NCI-H1105 (cell line): ENCODE results near the gene ZBTB16.
A peak's percentile ranks its signal among the peaks of the same experiment; 100 is the strongest.

Experiments
- DNase-seq: peaks from one replicate; lab custom pipeline; 2025; lab: John Stamatoyannopoulos, UW

ZBTB16 gene, protein sequence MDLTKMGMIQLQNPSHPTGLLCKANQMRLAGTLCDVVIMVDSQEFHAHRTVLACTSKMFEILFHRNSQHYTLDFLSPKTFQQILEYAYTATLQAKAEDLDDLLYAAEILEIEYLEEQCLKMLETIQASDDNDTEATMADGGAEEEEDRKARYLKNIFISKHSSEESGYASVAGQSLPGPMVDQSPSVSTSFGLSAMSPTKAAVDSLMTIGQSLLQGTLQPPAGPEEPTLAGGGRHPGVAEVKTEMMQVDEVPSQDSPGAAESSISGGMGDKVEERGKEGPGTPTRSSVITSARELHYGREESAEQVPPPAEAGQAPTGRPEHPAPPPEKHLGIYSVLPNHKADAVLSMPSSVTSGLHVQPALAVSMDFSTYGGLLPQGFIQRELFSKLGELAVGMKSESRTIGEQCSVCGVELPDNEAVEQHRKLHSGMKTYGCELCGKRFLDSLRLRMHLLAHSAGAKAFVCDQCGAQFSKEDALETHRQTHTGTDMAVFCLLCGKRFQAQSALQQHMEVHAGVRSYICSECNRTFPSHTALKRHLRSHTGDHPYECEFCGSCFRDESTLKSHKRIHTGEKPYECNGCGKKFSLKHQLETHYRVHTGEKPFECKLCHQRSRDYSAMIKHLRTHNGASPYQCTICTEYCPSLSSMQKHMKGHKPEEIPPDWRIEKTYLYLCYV

DNA sequence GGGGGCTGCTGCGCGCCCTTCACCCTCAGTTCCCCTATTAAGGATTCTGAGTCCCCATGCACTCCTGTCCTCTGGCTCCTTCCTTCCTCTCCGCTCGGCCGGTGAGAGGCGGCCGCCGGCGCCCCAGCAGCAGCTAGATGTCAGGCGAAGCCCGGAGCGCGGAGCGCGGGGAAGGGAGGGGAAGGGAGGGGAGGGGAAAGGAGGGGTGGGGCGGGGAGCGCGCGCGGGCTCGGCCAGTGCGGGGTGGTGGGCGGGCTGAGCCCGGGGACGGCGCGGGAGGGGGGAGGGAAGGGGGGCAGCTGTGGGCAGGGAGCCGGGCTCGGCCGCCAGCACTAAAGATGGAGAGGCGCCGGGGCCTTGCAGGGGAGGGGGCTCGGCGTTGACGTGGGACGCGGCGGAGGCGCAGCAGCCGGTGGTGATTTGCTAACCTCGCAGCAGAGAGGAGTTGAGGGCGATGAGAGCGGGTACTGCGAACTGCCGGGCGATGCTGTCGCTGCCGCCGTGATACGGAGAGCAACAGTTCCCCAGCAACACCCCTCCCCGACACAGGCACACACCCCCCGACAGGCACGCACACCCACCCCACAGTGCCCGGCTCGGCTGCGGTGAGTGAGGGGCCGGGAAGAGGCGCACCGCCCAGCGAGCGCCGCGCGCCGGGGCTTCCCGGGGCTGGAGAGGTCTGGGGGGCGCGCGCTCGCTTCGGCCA lies at the start of gene ZBTB16:
TSS of gene ZBTB16 (plus strand) at position 434 of the 706 bp plus-strand sequence. CDS start 3,590 bp downstream, outside the sequence.
- DNase-seq = peak; percentile 77

DNA sequence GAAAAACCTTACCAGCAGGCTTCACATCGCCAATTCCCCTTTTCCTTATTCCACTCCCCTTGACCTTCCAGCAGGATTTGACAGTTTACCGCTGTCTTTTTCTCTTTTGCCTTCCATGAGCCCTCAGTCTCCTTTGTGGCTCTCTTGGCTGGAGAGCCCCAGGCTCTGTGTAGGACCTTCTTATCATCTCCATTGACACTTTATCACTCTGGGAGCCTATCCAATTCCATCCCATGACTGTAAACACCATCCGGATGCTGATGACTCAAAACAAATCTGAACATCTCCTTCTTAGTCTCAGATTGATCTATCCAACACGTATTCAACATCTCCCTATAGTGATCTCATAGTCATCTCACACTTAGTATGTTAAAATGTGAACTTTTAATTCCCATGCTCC lies 48.6 kb upstream of the ZBTB16 start:
- no peak for DNase-seq

DNA sequence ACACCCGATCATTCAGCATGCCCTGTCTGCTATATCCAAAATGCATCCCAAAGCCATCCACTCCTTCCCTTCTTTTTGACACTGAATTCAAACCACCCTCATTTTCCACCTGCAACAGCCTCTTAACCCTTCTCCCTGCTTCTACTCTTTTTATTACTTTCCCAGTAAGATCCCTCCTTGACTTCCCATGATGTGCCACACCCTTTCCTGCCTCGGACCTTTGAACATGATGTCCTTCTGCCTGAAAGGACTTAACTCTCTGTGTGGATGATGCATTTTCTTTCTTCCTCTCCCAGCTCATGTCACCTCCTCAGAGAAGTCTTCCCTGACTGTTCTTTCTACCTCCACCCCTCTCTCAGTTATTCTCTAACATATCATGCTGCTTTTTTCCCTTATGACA lies 48.1 kb upstream of the ZBTB16 start:
- no peak for DNase-seq

DNA sequence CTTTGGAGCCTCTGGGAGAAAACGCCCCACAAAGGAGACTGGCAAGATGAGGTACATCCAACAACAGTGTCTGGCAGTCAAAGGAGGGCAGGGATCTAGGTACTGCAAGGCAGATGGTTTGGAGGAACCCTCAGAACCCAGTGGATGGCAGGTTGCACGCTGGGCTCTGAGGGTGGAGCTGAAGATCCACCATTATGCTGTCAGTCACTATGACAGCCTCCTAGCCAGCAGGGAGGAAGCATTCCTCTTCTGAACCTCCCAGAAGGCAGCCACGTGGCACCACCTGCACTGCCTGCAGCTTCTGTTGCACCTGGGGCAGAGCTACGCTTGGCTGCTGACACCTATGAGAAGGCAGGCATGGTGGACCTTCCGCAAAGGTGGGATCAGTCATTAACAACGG lies 44.4 kb upstream of the ZBTB16 start:
- DNase-seq = no peak

DNA sequence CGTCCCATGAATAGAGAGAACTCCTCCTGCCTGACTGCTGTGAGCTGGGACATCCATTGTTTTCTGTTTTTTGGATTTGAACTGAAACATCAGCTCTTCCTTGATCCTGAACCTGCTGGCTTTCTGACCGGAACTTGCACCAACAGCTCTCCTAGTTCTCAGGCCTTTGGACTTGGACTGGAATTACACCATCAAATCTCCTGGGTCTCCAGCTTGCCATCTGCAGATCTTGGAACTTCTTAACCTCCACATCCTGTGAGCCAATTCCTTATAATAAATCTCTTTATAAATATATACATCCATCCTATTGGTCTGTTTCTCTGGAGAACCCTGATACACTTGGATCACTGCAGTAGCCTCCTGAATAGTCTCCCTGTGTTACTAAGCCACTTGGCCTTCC lies 42.5 kb upstream of the ZBTB16 start:
- DNase-seq = no peak

DNA sequence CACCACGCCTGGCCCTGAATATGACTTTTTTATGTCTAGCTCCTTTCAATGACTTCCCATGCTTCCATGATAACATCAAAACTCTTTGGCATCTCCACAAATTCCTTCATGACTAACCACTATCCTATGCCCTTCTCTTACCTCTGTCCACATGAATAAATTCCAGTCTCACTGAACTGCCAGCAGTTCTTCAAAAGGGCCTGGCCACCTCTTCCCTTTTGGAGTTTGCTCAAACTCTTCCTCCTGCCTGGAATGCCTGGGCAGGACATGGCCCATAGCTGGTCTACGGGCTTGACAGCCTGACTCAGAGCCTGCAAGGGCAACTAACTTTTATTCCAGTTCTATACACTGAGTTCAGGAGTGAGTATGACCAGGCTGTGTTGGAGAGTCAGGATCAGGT lies 41.8 kb upstream of the ZBTB16 start:
- DNase-seq = no peak

DNA sequence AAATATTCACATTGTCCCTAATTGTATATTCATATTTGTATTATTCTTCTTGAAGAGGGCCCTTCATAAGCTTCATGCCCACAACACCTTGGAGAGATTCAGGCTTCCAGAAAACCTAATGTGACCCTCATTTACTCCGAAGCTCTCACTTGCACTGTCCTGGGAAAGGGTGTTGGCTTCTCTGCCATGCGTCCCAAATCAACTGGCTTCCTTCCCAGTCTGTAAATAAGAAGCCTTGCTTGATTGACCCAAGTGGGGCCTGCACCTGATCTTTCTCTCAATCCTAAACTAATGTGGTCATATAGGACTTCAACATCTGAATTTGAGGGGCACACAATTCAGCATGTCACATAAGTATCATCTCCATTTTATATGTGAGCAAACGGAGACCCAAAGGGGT lies 40.5 kb upstream of the ZBTB16 start:
- no peak for DNase-seq

DNA sequence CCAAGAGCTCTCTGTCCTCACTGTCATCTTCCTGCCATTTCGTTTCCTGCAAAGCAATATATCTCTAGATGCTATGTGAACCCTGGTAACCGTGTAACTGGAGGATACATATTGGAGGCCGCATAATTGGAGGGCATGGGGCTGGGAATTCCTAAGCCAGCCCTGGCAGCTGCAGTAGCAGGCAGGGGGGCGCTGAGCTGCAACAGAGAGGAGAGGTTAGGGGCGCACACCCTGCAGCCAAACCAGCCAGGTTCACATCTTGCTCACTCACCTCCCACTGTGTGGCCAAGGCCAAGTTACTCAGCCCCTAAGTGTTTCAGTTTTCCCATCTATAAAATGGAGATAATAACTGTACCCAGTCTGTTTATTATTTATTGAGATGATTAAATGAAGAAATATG lies 39.9 kb upstream of the ZBTB16 start:
- no peak for DNase-seq

DNA sequence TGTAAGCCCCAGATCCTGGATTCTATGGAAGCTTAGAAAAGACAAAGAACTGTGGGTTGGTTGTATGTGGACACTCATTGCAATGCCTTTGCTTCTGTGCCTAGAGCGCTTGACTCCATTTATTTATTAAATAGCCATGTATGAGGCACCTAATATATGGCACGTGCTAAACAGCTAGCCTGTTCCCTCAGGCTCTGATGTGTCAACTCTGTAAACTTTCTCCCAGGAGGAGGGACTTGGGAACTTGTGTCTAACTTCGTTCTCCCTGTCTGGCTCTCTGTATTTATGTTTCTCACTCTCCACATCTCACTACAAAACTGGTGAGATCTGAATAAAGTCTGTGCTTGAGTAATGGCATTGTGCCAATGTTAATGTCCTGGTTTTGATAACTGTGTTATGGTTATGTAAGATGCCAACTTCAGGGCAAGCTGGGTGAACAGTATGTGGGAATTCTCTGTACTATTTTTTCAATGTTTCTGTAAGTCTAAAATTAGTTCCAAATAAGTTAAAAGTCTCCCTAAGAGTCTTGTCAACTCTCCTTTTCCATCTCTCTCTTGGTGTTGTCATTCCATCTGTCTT lies 34.1 kb upstream of the ZBTB16 start:
- no peak for DNase-seq

DNA sequence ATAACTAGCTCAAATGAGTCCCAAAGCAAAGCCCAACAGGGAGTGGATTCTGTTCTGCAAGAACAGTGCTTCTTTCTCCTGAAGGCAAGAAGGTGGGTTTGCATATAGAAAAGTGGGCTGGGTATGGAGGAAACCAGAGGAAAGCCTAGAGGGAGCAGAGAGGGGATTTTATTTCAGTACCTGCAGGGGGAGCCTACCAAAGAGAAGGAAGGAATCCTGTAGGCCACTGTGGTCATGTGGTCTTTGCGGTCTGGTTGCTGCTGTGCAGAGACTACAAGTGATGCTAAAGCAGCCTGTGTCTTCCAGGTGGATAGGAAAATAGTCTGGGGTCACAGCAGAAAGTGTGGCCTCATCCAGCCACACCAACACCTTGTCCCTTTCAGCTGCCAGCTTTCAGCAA lies 33.2 kb upstream of the ZBTB16 start:
- DNase-seq = no peak

DNA sequence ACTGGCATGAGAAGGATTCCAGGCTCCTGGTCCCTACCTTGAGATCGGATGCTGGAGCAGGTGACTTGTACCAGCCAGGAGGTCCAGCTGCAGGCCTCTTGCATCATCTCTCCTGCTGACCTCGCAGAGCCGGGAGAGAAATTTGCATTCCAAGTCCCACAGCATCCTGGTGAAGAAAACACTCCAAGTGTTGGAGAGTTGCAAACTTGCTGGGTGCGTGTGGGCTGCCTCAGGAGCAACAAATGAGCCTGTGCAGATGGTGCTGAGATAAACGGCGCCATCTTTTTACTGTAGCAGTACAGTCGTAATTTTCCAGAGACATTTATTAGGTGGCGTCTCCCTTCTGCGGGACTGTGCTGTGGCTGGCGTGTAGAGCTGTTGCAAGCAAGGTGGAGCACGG lies 32.1 kb upstream of the ZBTB16 start:
- no peak for DNase-seq

DNA sequence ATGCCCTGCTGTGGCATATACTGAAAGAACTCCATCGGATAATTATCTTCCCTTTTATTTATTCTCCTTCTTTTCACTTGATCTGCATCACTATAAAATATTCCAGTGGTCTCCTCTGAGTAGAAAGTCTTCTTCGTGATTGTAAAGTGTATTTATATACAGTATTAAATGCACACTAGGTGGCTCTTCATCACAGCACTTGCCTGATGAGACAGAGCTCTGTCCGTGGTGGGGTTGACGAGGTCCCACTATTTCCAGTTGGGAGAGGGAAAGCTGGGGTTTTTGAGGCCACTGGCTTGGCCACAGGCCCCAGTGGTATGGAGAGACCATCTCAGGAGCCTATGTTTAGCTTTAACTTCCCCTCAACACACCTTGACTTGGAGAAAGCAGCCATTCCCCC lies 31.6 kb upstream of the ZBTB16 start:
- no peak for DNase-seq

DNA sequence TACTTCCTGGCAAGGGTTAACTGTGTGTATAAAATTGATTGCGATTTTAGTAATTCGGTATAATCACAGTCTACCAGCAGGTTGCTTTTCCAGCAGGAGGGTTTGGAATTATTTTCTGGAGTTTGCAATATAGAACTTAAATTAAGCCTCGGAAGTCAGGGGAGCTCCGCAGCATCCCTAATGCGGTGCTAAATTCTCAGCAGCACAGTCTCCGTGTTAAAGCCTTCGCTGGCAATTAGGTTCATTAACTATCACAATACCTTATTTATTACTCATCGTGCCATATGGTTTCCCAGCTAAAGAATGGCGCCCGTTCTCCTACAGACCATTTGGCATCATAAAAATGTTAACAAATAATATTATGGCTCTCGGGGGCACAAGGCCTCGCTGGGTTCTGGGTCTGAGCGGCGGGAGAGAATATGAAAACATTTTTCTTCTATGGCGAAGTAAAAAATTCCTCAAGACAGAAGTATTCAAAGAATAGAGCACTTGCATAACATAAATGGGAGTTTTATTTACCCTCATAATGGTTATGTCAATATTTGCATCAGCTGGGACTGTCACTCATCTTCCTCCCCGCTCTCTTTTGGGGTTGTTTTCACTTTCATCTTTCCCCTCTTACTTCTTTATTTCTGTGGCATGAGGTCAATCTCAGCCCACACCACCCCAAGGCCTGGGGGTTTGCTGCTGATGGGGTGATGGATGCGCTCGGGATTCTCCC lies 28.1 kb upstream of the ZBTB16 start:
- no peak for DNase-seq

DNA sequence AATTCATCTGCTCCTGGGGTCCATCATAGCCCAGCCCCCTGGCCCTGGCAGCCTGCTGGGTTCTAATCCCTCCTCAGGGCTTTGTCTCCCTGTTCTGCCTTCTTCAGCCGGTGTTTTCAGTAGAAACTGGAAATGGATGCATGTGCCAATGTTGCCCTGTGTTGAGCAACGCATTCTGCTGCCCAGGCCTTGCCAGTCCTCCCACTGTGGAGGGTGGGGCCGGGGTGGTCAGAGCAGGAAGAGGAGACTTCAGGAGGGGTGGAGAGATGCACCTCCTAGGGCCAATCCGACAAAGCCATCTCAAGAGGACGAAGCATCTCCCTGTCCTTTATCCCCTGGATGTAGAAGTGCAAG lies 27.6 kb upstream of the ZBTB16 start:
- DNase-seq = no peak

DNA sequence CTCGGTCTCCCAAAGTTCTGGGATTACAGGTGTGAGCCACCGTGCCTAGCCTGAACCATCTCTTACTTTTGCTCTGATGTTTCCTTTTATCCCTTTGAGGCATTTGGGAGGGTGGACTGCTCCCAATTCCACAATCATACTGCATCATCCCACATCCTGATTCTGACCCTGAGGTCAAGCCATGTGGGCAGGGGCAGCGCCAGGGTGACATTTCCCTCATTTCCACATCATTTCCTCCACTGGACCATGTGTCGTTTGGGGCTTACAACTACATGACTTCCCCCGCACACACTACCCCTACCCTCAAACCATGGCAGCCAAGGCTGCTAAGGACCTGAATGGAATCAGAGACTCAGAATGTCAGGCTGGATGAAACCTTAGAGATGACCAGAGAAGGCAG lies 26.4 kb upstream of the ZBTB16 start:
- DNase-seq = no peak

DNA sequence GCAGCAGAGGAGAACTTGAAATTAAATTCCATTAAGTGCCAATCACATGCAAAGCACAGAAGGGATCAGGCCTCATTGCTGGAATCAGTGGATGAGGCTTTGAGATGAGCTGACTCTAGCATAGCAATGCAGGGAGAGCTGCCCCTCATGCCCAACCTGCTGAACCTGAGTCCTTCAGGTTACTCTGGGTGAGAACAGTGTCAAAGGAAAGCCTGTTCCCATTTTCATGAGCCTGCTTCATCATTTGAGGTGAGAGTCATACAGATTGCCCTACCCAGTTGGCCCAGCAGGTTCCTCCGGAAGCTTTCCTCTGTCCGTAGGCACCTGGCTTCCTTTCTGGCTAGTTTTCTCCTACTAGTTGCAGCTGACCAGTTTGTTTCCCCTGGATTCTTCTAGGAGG lies 25.9 kb upstream of the ZBTB16 start:
- DNase-seq = no peak

DNA sequence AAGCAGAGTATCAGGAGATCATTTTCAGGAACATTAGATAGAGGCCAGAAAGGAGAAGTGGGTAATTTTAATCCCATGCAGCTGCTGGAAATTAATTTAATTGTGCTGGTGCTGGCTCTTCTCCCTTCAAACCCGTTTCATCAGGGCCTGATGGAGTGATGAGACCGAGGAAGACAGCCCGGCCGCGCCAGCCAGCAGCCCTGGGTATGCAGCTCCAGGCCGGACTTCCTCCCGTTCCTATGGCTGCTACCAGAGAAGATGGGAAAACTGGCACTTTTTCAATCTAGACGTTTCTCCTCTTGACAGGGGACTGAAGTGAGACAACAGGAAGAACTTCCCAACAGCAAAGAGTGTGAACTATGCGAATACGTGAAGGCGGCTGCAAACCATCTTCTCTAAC lies 24.6 kb upstream of the ZBTB16 start:
- DNase-seq = no peak

DNA sequence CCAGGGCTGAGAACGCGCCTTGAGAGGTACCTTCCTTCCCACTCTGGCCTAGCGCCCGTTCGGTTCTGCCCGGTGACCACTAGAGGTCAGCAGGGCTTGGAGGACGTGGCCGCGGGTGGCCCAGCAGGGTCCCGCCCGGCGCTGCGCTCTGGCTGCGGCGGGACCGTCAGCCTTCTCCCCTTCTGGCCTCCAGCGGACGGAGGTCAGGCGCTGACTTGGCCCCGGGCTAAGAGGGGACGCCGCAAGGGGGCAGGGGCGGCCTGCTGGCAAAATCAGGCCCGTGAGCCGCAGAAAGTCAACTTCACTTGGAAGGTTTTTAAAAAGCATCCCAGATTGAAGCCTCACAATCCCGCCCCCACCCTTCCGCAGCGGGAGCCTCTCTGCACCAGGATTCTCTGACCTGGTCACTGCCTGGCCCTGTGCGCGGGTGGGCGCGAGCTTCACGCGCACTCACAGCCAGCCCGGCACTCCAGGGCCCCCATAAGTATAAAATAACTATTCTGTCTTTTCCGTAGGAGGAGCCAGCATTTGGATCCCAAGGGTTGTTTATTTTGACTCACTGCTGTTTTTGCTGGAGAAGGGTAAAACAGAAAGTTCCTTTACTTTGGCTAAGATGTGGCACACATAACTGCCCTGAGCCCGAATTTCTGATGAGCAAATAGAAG lies 23.2 kb upstream of the ZBTB16 start:
- no peak for DNase-seq

DNA sequence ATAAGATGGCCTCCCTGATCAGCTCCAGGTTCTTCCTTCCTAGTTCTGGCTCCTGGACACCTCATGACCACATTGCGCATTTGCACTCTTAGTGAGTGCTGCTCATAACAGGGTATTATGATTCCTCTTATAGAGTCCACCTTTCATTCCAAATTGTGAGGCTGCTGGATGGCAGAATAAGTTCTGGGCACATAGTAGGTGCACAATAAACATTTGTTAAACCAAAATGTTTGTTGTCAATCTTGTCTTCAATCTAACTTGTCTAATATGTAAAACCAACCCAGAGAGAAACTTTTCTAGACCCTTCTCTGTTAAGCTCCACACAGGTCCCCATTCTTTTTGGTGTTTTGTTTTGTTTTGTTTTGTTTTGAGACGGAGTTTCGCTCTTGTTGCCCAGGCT lies 22.6 kb upstream of the ZBTB16 start:
- no peak for DNase-seq

DNA sequence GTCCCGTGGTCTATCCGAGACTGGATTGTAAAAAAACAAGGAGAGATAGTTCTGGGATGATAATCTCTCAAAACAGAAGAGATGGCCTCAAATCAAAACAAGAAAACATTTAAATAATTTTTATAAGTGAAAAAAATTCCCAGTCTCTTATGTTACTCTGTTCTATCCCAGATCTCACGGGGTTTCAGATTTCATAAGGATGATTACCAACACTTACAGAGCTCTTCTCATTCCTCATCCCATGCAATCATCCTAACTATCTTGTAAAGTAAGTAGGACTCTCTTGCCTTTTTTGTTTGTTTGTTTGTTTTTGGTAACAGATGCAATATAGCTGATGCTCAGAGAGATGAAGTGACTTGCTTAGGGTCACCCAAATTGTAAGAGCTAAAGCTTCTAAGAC lies 20.0 kb upstream of the ZBTB16 start:
- no peak for DNase-seq

DNA sequence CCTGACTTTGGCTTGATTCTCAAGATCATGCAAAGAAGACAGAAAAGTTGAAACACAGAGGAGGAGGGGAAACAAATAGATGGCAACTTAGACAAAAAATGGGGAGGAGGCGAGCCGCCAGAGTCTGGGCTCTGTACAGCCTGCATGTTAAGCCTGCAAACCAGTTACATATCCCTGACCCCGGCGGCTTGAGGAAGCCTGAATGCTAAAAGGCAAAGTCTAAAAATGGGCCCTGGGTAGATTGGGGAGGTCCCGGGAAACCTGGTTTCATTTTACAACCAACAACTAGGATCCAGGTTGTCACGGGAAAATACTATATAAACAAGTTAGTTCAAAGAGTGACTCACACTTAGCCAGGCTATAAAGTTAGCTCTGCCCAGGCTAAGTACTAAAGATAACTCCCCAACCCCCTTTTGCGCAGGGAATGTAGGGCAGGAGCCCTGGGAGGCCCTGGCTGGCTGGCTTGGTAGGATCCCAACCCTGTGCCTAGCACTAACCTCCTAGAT lies 18.8 kb upstream of the ZBTB16 start:
- DNase-seq = no peak
